RKO (cell line): Measurements from ENCODE around the gene OR2A14.
A peak's percentile ranks its signal among the peaks of the same experiment; 100 is the strongest.
"Not testable (repeated sequence)": the region's sequence is repeated elsewhere in the genome, so short reads cannot be mapped to it uniquely, and the experiment has no call there.

Source experiments
- DNase-seq: peaks from one replicate; pipeline ENCODE4 v3.0.0-alpha.2; 2016; ENCODE audit warnings: low spot score

OR2A14 gene, protein sequence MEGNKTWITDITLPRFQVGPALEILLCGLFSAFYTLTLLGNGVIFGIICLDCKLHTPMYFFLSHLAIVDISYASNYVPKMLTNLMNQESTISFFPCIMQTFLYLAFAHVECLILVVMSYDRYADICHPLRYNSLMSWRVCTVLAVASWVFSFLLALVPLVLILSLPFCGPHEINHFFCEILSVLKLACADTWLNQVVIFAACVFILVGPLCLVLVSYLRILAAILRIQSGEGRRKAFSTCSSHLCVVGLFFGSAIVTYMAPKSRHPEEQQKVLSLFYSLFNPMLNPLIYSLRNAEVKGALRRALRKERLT

GRCh38 chr7:144122876-144123275 is at the start of gene OR2A14:
Gene OR2A14, plus strand, starts transcription at chr7:144123176. Its CDS starts 5,937 bp downstream, at chr7:144129113.
- no peak for DNase-seq

DNA sequence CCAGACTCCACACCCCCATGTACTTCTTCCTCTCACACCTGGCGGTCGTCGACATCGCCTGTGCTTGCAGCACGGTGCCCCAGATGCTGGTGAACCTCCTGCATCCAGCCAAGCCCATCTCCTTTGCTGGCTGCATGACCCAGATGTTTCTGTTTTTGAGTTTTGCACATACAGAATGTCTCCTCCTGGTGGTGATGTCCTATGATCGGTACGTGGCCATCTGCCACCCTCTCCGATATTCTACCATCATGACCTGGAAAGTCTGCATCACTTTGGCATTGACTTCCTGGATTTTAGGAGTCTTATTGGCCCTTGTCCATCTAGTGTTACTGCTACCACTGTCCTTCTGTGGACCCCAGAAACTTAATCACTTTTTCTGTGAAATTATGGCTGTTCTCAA is 48.6 kb upstream of the OR2A14 start:
- no peak for DNase-seq

DNA sequence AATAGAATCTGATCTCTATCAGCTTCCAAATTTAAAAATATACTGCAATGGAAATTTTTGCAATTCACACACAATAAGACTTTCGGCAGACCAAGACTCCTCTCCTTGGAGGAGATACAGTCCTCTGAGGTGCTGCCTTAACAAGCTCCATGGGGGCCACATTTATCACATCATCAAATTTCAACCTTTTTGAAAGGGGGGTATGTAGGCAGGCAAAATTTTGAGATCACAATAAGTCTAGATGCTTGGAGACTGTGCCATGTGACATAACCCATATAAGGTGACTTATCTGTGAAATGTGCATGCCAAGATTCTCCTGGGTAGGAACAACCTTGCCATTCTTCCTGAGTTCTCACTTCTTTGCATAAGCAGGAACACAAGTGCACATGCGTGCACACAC is 37.0 kb upstream of the OR2A14 start, which contains the start of gene OR2A12:
OR2A12 (plus strand) TSS at position 301 of the 400 bp plus-strand sequence. CDS start 8,830 bp downstream, outside the sequence.
- no peak for DNase-seq

- DNase-seq = no peak
These were observed 36.2 kb upstream of the OR2A14 start for GRCh38 chr7:144086730-144087129.

DNA sequence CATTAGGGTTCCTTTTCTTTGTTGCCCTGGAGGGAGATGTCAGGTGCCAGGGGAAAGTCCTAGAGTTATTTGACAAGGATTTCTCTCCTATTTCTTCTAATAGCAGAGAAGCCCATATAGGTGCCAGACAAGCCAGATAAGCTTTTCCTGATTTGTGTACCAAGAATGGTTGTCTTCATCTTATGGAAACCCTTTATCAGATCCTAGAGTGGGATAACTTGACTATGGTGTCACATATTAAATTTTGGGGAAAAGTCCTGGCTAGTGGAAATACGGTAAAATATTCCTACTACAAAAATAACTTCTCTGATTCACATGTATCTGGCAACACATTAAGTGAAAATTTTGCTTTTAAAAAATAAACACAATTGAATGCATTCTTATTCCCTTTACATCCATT is 35.7 kb upstream of the OR2A14 start:
- DNase-seq = no peak

DNA sequence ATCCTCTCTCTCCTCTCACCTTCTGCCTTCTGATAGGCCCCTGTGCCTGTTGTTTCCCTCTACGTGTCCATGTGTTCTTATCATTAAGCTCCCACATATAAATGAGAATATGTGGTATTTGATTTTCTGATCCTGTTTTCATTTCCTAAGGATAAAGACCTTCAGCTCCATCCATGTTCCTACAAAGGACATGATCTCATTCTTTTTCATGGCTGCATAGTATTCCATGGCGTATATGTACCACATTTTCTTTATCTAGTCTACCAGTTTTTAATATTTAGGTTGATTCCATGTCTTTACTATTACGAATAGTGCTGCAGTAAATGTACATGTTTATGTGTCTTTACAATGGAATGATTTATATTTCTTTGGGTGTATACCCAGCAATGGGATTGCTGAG is 32.3 kb upstream of the OR2A14 start:
- no peak for DNase-seq

DNA sequence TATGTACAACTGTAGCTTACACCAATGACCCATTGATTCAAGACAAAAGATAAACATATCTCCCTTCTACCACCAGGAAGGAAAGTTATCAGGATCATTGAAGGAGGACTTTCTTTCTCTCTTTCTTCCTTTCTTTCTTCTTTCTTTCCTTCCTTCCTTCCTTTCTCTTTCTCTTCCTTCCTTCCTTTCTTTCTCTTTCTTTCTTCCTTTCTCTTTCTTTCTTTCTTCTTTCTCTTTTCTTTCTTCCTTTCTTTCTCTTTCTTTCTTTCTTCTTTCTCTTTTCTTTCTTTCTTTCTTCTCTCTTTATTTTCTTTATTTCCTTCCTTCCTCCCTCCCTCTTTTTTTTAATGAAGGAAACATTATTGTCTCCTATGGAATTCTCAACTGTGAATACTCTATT is 24.2 kb upstream of the OR2A14 start:
- DNase-seq = no peak

DNA sequence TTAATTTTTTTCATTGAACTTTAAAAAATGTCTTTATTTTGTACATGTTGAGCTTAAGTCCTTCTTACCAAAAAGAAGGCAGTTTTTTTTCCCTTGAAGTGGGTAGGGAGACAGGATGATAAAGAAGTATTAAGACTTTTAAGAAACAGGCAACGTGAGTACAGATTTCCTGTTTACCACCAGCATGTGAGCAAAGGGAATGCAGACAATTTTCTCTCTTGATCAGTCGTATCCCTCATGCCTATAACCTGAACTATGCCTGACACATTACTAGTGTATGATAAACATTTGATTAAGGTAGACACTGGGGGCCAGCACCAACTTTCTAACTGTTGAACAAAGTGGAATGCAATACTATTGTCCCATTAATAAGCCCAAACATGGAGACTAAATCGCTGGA is 22.4 kb upstream of the OR2A14 start:
- DNase-seq = no peak

- no peak for DNase-seq
These were observed 20.9 kb upstream of the OR2A14 start for GRCh38 chr7:144102041-144102440.

DNA sequence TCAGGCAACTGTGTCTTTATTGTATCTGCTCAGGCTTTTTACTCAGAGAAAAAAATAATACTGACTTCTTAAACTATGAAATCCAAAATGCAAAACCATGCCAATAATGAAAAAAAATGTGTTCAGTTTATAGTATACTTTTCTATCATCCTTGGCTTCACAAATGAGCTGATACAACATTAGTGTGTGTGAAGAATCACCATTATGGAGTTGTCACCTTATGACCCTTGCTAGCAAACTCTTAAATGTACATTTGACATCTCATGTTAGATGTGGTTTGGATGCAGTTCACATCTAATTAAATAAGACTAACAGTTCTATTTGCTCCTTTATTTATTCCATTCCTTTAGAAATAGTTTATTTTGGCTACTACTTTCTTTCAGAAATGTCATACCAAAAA is 17.8 kb upstream of the OR2A14 start:
- DNase-seq = no peak

- no peak for DNase-seq
These were observed 13.7 kb upstream of the OR2A14 start, which contains the start of gene OR2A2 for GRCh38 chr7:144109283-144109682. Gene OR2A2, plus strand, starts transcription at chr7:144109583. Its CDS starts 0 bp downstream, at chr7:144109583.

DNA sequence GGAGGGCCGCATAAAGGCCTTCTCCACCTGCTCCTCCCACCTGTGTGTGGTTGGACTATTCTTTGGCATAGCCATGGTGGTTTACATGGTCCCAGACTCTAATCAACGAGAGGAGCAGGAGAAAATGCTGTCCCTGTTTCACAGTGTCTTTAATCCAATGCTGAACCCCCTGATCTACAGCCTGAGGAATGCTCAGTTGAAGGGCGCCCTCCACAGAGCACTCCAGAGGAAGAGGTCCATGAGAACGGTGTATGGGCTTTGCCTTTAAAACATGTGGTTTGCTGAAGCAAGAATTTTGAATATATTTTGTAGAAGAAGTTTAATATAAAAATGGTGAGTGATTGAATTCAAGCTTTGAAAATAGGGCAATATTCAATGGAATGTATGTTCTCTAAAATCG is 12.7 kb upstream of the OR2A14 start:
- DNase-seq = no peak

- DNase-seq = no peak
These were observed 9.3 kb upstream of the OR2A14 start for GRCh38 chr7:144113651-144114050.

- DNase-seq = no peak
These were observed 4.6 kb upstream of the OR2A14 start for GRCh38 chr7:144118341-144118740.

- peak; percentile 86 for DNase-seq
These were observed 4.8 kb downstream of the OR2A14 start for GRCh38 chr7:144127714-144128334.

DNA sequence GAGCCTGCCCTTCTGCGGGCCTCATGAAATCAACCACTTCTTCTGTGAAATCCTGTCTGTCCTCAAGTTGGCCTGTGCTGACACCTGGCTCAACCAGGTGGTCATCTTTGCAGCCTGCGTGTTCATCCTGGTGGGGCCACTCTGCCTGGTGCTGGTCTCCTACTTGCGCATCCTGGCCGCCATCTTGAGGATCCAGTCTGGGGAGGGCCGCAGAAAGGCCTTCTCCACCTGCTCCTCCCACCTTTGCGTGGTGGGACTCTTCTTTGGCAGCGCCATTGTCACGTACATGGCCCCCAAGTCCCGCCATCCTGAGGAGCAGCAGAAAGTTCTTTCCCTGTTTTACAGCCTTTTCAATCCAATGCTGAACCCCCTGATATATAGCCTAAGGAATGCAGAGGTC is 6.6 kb downstream of the OR2A14 start:
- not testable (repeated sequence) for DNase-seq

GRCh38 chr7:144130730-144131129 is 7.8 kb downstream of the OR2A14 start:
- DNase-seq = no peak

DNA sequence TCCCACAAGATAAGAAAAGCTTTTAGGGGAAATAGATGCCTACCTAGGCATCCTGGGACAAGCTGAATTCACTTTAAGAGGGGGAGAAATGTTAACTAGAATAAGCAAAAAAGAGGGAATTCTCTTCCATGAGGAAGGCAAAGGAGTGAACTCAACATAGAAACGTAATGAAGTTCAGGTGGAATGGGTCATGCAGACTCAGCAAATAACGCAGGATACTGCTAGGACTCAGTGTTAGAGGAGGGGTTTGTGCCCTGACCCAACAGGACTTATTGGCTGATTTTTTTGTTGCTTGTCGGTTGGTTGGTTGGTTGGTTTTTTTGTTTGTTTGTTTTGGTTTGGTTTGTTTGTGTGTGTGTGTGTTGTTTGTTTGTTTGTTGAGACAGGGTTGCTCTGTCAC is 9.3 kb downstream of the OR2A14 start:
- DNase-seq = no peak

DNA sequence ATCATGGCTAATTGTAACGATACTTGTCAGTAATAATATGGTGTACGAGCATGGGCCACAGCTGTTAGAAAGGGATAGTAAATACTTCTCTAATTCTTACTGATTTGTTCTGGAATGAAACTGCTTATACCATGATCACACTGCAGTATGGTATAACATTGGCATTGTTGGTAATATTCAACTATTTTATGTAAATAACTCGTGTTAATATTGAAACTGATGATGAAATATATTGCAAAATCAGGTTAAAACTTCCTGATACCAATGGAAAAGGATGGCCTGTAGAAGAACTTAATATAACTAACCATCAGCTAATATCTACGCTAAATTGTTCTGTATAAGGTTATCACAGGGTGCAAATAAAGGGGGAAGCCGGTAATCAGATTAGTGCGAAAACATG is 10.3 kb downstream of the OR2A14 start:
- DNase-seq = no peak

GRCh38 chr7:144134116-144134515 is 11.1 kb downstream of the OR2A14 start:
- DNase-seq = no peak

DNA sequence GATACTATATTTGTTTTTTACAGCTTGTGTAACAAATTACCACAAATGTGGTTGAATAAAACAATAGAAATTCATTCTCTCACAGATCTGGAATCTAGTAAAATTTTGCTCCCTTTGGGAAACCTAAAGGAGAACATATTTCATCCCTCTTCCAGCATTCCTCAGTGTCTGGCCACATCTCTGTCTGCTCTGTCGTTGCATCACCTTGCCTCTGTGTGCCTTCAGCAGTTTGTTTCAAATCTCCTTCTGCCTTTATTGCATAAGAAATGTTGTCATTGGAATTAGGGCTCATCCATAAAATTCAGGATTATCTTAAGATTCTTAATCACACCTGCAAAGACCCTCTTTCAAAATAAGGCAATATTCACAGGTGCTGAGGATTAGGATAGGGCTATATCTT is 14.5 kb downstream of the OR2A14 start:
- DNase-seq = no peak

GRCh38 chr7:144142187-144142586 is 19.2 kb downstream of the OR2A14 start:
- DNase-seq = no peak

DNA sequence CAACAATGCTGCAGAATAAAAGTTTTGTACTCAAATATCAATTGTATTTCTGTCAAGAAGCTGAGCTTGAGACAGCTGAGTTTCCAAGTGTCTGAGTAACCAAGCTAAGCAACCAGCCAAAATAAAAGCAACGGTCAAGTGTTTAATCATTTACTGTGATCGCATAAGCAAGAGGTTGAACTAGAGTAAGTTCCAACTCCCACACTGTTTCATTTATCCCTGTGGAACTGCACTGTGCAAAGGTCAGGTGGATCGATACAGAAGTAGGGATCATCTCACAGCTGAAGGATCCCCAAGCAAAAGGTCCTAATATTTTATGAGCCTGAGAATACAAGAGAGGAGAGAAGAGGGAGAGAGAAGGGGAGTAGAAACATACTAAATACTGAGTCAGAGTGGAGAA is 21.4 kb downstream of the OR2A14 start:
- no peak for DNase-seq
